Activated CD8-positive, alpha-beta memory T cell treated with anti-CD3 and anti-CD28 coated beads for 4 hours (primary cell): ENCODE data around the gene ZNF132.
"Not testable (repeated sequence)": the region's sequence is repeated elsewhere in the genome, so short reads cannot be mapped to it uniquely, and the experiment has no call there.

Experiments used
- DNase-seq, 2 donors: peaks; one replicate each; pipeline ENCODE4 v3.0.0-alpha.2; 2020; ENCODE audit warnings: low read depth in 2 of 2

ZNF132 gene

DNA sequence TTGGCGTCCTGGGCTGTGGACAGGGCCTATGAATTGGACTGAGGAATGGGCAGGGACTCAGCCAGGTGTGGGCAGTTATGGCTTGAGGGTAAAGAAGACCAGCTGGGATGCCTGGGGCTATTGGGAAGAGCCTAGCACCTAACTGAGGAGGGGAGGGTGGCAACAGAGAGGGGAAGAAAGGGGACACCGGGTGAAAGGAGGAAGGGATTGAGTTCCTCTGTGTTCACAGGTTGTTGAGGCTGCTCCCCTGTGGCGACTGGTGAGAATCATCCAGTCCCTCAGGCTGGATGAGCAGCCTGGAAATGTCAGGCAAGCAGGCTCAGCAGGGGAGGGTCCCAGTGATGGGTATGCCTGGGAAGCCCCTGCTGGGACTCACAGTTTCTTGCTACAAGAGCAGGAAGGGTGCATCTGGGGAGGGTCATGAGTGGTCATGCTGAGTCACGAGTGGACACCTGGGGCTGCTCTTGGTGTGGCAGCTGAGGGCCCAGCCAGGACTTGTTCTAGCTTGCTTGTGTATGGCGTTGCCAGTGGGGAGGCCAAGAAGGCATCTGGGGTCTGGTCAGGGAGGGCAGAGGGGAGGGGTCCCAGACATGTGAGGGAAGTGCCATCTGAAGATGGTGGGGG is 28.4 kb upstream of the ZNF132 start:
- no peak for DNase-seq

DNA sequence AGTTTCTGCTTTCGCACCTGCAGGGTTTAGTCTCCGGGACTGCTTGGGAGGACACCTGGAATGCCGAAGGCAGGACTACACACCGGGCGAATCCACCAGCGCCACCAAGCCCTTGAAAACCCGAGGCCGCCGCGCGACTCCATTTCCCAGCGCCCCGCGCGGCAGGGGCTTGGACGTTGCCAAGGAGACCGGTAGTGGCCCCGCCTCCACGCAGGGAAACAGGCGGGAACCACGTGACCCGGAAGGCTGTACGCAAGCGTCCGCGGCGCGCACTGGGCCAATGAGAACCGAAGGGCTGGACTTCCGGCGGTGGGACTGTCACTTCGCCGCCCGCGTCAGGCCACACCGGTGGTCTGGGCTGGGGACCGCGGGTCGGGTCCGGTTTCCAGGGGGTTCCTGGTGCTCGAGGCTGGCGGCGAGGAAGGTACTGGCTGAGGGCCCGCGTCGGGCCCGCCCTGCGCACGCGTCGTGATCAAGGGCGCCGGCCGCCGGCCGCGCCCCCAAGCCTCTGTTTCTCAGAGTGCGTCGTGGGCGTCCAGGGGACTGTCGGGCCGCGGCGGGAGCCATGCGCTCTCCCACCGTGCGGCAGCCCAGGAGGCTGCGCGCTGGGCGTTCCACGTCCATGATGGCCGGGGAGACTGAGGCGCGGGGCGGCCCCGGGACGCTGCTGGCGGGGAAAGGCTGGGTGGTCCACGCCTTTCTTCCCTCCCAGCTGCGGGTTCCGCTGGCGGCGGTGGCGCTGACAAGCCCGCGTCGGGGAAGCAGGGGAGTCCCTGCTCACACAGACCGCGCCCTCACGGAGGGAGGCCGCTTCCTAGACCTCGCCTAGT is 27.0 kb upstream of the ZNF132 start, which contains the start of gene ZNF324:
TSS of gene ZNF324 (plus strand) at position 321 of the 830 bp plus-strand sequence. CDS start 2,106 bp downstream, outside the sequence.
- DNase-seq = peak; percentile 95 to 96

DNA sequence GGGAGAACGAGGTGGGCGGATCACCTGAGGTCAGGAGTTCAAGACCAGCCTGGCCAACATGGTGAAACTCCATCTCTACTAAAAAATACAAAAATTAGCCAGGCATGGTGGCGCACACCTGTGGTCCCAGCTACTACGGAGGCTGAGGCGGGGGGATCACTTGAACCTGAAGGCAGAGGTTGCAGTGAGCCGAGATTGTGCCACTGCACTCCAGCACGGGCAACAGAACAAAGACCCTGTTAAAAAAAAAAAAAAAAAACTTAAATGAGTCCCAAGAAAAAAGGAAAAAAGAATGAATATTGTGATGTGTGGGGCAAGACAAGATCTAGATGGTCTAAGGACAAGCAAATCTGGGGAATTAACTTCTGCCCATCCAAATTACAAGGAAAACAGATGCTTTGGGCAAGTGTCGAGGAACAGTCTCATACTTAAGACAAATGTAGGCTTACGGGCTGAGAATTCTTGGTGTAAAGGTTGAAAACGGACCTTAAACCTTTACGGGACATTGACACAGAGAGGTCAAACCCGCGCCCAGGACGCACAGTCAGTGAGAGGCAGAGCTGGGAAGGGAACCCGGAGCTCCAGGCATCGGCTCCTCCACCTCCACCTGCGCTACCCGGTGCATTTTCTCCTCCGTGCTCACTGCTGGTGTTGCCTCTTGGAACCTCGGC is 26.3 kb upstream of the ZNF132 start:
- no peak for DNase-seq

DNA sequence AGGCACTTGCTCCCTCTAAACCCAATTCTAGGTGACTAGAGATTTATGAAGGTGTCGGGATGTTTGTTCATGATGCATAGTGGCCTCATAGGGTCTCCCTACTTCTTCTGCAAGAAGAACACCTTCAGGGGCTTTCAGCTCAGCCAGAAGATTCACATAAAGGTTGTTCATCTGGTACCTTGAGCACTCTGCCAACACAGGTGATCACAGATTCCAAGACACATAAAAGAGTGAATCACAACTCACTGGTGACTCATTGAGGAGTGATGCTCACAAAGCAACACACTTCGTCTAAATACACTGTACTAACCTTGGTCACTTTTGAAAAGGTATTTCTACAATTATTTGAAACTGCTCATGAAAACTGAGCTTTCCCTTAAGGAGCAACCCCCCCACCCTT is 20.1 kb upstream of the ZNF132 start:
- DNase-seq = no peak

DNA sequence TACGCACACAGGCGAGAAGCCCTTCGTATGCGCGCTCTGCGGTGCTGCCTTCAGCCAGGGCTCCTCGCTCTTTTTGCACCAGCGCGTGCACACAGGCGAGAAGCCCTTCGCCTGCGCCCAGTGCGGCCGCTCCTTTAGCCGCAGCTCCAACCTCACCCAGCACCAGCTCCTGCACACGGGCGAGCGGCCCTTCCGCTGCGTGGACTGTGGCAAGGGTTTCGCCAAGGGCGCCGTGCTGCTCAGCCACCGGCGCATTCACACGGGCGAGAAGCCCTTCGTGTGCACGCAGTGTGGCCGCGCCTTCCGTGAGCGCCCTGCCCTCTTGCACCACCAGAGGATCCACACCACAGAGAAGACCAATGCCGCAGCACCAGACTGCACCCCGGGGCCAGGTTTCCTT is 16.2 kb upstream of the ZNF132 start:
- DNase-seq = no peak

DNA sequence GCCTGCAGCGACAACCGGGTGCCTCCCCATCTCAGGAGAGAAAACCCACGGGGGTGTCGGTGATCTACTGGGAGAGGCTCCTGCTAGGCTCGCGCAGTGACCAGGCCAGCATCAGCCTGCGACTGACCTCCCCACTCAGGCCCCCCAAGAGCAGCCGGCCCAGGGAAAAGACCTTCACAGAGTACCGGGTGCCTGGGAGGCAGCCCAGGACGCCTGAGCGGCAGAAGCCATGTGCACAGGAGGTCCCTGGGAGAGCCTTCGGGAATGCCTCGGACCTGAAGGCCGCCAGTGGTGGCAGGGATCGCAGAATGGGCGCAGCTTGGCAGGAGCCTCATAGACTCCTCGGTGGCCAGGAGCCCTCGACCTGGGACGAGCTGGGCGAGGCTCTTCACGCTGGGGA is 15.4 kb upstream of the ZNF132 start:
- DNase-seq = no peak

DNA sequence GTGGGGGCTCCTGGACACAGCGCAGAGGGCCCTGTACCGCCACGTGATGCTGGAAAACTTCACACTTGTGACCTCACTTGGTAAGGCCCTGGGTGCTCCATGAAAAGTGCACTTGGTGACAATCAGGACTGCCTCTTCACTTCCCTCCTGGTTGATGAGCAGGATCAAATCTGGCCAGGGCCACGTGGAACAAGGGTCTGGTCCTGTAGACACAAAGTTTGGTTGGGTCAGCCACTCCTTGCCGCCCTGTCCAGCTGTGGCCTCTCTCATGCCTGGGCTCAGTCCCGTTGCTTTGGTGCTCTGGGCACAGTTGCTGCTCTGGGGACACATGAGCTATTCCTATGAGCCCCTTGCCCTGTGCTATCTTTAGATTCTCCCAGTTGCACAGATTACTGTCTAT is 13.8 kb upstream of the ZNF132 start:
- no peak for DNase-seq

DNA sequence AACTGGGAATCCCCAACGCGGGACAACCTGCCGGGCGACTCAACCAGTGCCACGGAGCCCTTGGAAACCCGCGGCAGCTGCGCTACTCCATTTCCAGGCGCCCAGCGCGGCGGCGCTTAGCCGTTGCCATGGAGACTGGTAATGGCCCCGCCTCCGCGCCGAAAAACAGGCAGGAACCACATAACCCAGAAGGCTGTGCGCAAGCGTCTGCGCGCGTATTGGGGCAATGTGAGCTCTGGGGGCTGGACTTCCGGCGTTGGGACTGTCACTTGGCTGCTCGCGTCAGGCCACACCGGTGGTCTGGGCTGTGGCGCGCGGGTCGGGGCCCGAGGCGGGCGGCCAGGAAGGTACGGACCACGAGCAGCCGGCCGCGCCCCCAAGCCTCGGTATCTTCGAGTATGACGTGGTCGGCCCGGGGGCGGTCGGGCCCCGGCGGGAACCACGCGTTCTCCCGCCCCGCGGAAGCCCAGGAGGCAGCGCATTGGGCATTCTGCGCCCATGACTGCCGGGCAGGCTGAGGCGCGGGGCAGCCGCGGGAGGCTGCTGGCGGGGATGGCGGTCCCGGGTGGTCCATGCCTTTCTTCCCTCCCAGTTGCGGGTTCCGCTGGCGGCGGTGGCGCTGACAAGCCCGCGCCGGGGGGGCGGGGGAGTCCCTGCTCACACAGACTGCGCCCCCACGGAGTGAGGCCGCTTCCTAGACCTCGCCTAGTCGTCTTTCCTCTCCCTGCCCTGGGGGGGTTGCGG is 11.6 kb upstream of the ZNF132 start, which contains the start of gene ZNF324B:
TSS of gene ZNF324B (plus strand) at position 265 of the 744 bp plus-strand sequence. CDS start 2,080 bp downstream, outside the sequence.
- peak; percentile 89 to 94 for DNase-seq

DNA sequence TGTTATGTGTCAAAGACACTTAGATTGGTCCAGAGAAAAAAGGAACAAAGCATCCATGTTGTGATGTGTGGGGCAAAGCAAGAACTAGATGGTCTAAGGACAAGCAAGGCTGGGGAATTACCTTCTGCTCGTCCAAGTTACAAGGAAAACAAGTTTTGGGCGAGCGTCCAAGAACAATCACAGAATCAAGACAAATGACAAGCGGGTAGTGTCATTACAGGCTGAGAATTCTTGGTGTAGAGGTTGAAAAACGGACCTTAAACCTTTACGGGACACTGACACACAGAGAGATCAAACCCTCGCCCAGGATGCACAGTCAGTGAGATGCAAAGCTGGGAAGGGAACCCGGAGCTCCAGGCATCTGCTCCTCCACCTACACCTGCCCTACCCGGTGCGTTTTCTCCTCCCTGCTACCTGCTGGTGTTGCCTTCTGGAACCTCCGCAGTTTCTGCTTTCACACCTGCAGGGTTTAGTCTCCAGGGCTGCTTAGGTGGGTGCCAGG is 11.0 kb upstream of the ZNF132 start:
- no peak for DNase-seq

DNA sequence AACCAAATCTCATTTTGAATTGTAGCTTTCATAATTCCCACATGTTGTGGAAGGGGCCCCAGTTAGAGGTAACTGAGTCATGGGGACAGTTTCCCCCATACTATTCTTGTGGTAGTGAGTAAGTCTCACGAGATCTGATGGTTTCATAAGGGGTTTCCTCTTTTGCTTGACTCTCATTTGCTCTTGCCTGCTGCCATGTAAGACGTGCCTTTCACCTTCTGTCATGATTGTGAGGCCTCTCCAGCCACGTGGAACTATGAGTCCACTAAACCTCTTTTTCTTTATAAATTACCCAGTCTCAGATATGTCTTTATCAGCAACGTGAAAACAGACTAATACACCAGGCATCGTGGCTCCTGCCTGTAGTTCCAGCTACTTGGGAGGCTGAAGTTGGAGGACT is 10.0 kb upstream of the ZNF132 start:
- not testable (repeated sequence) for DNase-seq

DNA sequence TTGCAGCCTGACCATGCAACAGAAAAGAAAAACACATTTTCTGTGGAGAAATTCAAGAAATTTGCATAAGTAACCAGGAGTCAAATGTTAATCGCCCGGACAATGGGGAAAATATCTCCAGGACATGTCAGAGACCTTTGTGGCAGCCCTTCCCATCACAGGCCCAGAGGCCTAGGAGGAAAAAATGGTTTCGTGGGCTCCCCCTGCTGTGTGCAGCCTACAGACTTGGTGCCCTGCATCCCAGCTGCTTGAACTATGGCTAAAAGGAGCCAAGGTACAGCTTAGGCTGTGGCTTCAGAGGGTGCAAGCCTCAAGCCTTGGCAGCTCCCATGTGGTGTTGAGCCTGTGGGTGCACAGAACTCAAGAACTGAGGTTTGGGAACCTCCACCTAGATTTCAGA is 8.9 kb upstream of the ZNF132 start:
- not testable (repeated sequence) for DNase-seq

DNA sequence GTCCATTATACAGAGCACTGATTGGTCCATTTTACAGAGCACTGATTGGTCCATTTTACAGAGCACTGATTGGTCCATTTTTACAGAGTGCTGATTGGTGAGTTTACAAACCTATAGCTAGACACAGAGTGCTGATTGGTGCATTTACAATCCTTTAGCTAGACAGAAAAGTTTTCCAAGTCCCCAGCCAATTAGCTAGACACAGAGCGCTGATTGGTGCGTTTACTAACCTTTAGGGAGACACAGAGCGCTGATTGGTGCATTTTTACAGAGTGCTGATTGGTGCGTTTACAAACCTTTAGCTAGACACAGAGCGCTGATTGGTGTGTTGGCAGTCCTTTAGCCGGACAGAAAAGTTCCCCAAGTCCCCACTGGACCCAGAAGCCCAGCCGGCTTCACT is 3.0 kb upstream of the ZNF132 start:
- not testable (repeated sequence) for DNase-seq

DNA sequence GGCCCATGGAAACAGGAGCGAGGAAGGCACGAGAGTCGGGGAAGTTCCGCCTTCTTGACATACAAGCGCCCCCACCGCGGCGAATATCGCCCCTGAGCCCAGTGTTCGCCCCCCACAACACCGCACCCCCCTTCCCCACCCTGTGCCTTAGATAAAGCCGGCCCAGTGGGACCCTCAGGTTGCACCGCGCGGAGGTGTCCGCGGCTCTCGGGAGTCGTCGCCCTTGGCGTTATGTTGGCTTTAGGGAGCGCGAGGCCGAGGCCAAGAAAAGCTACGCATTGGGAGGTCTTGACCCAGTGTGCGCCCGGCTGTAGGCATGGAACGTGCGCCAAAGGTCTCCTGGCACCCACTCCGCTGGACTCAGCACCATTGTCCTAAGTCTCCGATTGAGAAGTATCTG is 603 bp upstream of the ZNF132 start:
- no peak for DNase-seq

DNA sequence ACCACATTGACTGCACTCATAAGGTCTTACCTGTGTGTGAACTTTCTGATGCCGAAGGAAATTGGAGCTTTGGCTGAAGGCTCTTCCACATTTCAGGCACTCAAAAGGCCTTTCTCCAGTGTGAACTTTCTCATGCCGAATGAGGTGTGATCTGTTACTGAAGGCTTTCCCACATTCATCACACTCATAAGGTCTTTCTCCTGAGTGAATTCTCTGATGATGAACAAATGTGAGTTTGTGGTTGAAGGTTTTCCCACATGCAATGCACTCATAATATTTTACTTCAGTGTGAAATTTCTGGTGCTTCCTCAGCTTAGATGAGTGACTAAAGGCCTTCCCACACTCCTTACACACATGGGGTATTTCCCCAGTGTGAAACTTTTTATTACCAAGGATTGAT is 5.7 kb downstream of the ZNF132 start:
- DNase-seq = no peak

DNA sequence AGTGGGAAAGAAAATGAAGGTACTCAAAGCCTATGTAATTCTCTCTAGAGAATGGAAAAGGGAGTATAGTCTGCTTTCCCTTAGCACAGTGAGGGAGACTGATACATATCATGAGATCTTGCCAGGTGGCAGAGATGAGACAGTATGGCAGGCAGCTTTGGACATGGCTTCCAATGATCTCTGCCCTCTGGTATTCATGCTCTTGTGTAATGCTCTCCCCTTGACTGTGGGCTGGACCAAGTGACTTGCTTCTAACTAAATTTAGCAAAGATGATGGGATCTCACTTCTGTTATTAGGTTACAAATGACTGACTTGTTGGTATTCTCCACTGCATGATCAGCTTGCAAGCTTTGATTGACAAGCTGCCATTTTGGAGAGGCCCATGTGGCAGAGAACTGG is 10.2 kb downstream of the ZNF132 start:
- no peak for DNase-seq

DNA sequence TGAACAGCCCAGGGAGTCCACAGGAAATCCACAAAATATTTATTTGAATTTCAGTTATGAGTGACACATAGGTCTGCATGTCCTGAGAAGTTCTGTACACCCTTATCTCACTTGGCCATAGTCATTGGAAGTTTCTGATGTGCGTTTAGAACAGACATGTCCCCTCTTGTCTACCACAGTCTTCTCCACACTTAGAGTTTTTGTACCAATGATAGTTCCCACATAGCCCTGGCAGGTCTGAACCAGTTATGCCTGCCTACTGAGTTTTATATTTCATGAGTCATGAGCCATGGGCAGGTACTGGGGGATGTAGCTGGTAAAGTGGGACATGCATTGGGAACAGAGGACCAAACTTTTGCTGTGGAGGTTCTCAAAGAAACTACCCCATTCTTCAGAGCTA is 11.3 kb downstream of the ZNF132 start:
- DNase-seq = no peak

DNA sequence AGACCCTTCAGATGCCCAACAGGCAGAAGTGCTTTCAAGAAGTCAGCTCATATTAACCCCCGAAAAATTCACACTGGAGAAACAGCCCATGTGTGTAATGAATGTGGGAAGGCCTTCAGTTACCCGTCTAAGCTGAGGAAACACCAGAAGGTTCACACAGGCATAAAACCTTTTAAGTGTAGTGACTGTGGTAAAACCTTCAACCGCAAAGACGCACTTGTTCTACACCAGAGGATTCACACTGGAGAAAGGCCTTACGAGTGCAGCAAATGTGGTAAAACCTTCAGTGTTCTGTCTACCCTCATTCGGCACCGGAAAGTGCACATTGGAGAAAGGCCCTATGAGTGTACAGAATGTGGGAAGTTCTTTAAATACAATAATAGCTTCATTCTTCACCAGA is 22.9 kb downstream of the ZNF132 start:
- DNase-seq = no peak

DNA sequence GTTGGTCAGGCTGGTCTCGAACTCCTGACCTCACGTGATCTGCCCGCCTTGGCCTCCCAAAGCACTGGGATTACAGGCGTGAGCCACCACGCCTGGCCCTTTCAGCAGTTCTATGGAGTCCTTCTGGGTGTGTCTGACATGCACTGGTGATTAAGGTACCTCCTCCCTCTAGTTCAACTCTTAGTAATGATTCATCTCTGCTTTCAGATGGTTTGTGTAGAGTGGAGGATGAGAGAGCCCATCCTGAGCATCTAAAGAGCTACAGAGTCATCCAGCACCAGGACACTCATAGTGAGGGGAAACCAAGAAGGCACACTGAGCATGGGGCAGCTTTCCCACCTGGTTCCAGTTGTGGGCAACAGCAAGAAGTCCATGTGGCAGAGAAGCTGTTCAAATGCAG is 23.3 kb downstream of the ZNF132 start:
- DNase-seq = no peak

DNA sequence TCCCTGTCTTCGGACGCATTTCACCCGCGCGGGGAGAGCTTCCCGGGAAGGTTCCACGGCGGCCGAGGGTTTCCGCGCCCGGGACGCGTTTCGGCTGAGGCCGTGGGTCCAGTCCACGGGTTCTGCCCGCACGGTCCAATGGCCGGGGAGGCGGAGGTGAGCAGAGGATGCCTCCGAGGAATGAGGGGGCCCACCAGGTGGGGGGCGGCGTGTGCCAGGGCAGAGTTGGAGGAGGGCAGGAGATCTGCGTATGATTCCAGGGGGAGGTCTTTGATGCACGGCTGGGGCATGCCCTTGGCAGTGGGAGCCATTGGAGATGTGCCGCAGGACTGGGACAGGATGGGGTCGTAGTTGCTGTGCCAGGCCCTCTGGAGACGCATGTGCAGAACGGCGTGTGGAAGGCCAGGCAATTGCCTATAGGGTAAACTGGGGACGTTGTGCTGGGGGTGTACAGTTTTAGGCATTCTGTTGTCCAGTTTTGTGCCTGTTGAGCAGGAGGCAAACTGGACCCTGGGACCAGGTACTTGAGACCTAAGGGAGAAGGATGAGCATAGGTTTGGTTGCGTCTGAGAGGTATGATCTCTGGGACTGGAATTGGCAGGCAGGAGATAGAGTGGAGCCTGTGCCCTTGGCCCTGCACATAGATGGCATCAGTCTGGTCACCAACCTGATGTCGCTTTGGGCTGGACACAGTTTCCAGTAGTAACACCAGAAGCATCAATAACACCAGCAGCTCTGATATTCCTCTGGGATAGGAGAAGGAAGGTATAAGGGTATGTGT is 30.8 kb downstream of the ZNF132 start:
- DNase-seq = no peak

DNA sequence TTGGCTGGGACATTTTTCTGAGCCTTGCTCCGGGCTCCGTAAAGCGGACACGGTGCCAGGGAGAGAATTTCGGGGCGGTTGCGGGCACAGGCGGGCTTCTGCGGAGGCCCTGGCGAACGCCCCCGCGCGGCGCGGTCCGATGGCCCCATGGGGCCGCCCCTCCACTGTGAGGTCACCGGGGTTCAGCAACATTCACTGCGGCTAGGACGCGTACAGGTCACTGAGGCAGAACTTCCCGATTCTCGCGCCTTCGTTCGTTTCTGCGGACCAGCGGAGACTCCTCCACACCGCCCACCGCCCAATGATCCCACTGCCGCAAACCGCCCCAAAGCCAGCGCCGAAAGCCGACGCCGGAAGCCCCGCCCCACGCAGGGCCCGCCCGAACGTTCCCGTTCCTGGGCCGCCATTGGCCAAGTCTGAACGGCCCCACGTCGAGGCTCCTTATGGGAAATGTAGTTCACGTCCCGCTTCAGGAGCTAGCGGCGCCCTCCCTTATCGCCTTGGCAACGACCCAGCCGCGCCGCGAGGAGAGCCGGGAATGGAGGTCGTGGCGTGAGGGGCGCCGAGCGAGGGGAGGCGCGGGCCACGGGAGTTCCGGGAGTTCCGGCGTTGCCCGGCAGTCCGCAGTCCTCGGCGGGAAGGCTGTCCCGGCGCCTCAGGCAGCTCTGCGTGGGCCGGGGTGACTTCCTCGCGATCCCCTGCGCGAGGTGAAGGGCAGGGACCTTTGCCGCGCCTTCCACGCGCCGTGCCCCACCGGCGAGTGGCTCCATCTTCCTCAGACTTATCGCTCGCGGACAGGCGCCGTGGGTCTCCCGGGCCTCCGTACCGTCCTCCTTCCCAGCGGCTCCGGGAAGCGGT is 31.6 kb downstream of the ZNF132 start, which contains the start of gene ZNF584:
TSS of gene ZNF584 (plus strand) at position 498 of the 858 bp plus-strand sequence. CDS start 499 bp downstream, outside the sequence.
- DNase-seq = peak; percentile 90 to 92
